Measurements from ENCODE around the gene ARVCF. TPM values are rescaled to one million over a fixed set of nuclear protein-coding genes. Genes with fewer than 3 reads are reported as not detected.

The ARVCF gene
- total RNA-seq, 1 experiment from 2014 or later: 12.0 TPM

- no peaks in the 10 kb centered on the region for H3K27me3 Mint-ChIP-seq (ENCODE audit: insufficient read depth, unreplicated experiment)
- ChIA-PET CTCF (no interaction called here), POLR2A (no interaction called here)
- H3K27me3 ChIP-seq (replicated peaks; ENCODE audit: control insufficient read depth, insufficient read depth, low read length): no peaks in the 10 kb centered on the region
- H3K4me1 ChIP-seq: peaks cover under 1% of the 10 kb centered on the region; the same call in 1 of the 2 replicates
- H3K36me3 Mint-ChIP-seq (ENCODE audit: insufficient read depth, unreplicated experiment): no peaks in the 10 kb centered on the region
- no peaks in the 10 kb centered on the region for H3K9me3 Mint-ChIP-seq (ENCODE audit: unreplicated experiment)
- no peak overlapping the region for H3K27ac Mint-ChIP-seq (ENCODE audit: unreplicated experiment)
- intact Hi-C loops (cut with micrococcal nuclease; ENCODE audit: unreplicated experiment): no loop called here
- no peak for TF ChIP-seq CTCF (IDR thresholded peaks at IDR 0.05; ENCODE audit: insufficient read depth in 1 of 2, low read depth in 1 of 2, low read length in 1 of 2, severe bottlenecking in 1 of 2, unreplicated experiment in 1 of 2)
- no peak for DNase-seq
- H3K4me3 Mint-ChIP-seq (ENCODE audit: unreplicated experiment): no peak overlapping the region
- BruUV-seq (replicated peaks): no TSS peak
- H3K36me3 ChIP-seq (ENCODE audit: control insufficient read depth, insufficient read depth, low read length): no peaks in the 10 kb centered on the region
- no peaks in the 10 kb centered on the region for H3K4me1 Mint-ChIP-seq (ENCODE audit: low read depth, unreplicated experiment)
- H3K4me3 ChIP-seq (ENCODE audit: low read depth, low read length): no peak overlapping the region
- no peaks in the 10 kb centered on the region for H3K9me3 ChIP-seq
These were observed 6.1 kb downstream of the ARVCF start for GRCh38 chr22:20010307-20011122.

- Mint-ChIP-seq H3K4me1 (ENCODE audit: low read depth, unreplicated experiment) (no peaks in the 10 kb centered on the region), H3K27me3 (ENCODE audit: insufficient read depth, unreplicated experiment) (no peaks in the 10 kb centered on the region), H3K9me3 (ENCODE audit: unreplicated experiment) (peaks cover 2% of the 10 kb centered on the region), H3K4me3 (ENCODE audit: unreplicated experiment) (no peak overlapping the region), H3K27ac (ENCODE audit: unreplicated experiment) (no peak overlapping the region), H3K36me3 (ENCODE audit: insufficient read depth, unreplicated experiment) (no peaks in the 10 kb centered on the region)
- TF ChIP-seq CTCF (IDR thresholded peaks at IDR 0.05; ENCODE audit: insufficient read depth in 1 of 2, low read depth in 1 of 2, low read length in 1 of 2, severe bottlenecking in 1 of 2, unreplicated experiment in 1 of 2): no peak
- no peak for DNase-seq
- intact Hi-C loops (cut with micrococcal nuclease; ENCODE audit: unreplicated experiment): no loop called here
- Histone ChIP-seq H3K27me3 (replicated peaks; ENCODE audit: control insufficient read depth, insufficient read depth, low read length) (no peaks in the 10 kb centered on the region), H3K36me3 (ENCODE audit: control insufficient read depth, insufficient read depth, low read length) (no peaks in the 10 kb centered on the region), H3K9me3 (peaks cover 5% of the 10 kb centered on the region), H3K4me1 (no peaks in the 10 kb centered on the region), H3K4me3 (ENCODE audit: low read depth, low read length) (no peak overlapping the region)
- POLR2A ChIA-PET: no interaction called here
- BruUV-seq (replicated peaks): no TSS peak
- CTCF ChIA-PET: no interaction called here
These were observed 6.9 kb downstream of the ARVCF start for GRCh38 chr22:20009582-20010306.

- H3K4me1 ChIP-seq: no peaks in the 10 kb centered on the region
- H3K36me3 ChIP-seq (ENCODE audit: control insufficient read depth, insufficient read depth, low read length): no peaks in the 10 kb centered on the region
- H3K9me3 ChIP-seq: peaks cover 9% of the 10 kb centered on the region
- H3K4me3 Mint-ChIP-seq (ENCODE audit: unreplicated experiment): no peak overlapping the region
- ChIA-PET POLR2A (no interaction called here), CTCF (no interaction called here)
- no peaks in the 10 kb centered on the region for H3K36me3 Mint-ChIP-seq (ENCODE audit: insufficient read depth, unreplicated experiment)
- H3K27me3 Mint-ChIP-seq (ENCODE audit: insufficient read depth, unreplicated experiment): no peaks in the 10 kb centered on the region
- no peaks in the 10 kb centered on the region for H3K27me3 ChIP-seq (replicated peaks; ENCODE audit: control insufficient read depth, insufficient read depth, low read length)
- H3K27ac Mint-ChIP-seq (ENCODE audit: unreplicated experiment): no peak overlapping the region
- TF ChIP-seq CTCF (IDR thresholded peaks at IDR 0.05; ENCODE audit: insufficient read depth in 1 of 2, low read depth in 1 of 2, low read length in 1 of 2, severe bottlenecking in 1 of 2, unreplicated experiment in 1 of 2): no peak
- DNase-seq: no peak
- intact Hi-C loops (cut with micrococcal nuclease; ENCODE audit: unreplicated experiment): no loop called here
- H3K9me3 Mint-ChIP-seq (ENCODE audit: unreplicated experiment): peaks cover 8% of the 10 kb centered on the region
- H3K4me1 Mint-ChIP-seq (ENCODE audit: low read depth, unreplicated experiment): no peaks in the 10 kb centered on the region
- BruUV-seq (replicated peaks): no TSS peak
- no peak overlapping the region for H3K4me3 ChIP-seq (ENCODE audit: low read depth, low read length)
These were observed 7.6 kb downstream of the ARVCF start for GRCh38 chr22:20009018-20009491.

Data from Caco-2 (cell line).